GM18511 (cell line): ENCODE measurements around the gene IRAK1.
A peak's percentile ranks its signal among the peaks of the same experiment; 100 is the strongest.

ENCODE experiments used
- ATAC-seq: cut with Tn5 transposase; IDR thresholded peaks from one replicate; pipeline ENCODE4 v1.9.1; 2021; ENCODE audit warnings: mild to moderate bottlenecking, moderate library complexity; ENCODE audit not compliant: unreplicated experiment

Gene IRAK1

DNA sequence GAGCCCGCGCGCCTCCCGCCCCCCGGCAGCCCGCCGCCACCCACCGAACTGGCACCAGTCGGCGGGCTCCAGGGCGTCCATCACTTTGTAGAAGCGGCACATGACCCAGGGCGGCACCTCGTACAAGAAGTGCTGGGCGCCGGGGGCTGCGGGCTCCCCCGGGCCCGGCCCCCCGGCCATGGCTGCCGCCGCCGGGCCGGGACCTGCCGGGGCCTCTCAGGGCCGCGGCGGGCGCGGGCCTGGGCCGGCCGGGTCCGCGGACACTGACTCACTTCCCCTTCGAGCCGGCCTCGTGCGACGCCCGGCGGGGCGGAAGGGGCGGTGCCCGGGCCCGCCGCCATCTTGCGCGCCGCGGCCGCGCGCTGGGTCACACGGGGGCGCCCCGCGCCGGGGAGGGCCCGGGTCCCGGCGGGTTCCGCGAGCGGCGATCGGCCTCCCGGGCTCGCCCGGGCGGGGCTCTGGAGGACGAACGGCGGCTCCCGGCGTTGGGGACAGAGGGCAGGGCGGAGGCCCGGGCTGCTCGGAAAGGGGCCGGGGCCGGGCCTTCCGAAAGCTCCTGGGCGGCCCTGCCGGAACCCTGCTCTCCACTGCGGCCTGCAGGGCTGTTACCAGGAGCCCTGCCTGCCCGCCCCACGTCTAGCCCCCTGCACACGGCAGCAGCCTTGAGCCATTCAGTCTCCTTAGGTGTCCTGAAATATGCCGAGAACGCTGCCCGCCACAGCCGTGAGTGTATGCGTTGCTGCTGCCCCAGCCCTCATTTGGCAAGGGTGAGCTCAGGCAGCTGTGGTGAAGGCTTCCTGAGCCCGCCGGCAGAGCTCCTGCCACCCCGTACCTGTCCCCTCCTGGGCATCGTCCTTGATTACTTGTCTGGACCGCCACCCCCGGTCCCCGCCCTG, at the start of gene IRAK1:
TSS of gene IRAK1 (minus strand) at position 270 of the 896 bp plus-strand sequence. CDS start at position 180, 90 bp downstream.
- peak; percentile 69 for ATAC-seq

DNA sequence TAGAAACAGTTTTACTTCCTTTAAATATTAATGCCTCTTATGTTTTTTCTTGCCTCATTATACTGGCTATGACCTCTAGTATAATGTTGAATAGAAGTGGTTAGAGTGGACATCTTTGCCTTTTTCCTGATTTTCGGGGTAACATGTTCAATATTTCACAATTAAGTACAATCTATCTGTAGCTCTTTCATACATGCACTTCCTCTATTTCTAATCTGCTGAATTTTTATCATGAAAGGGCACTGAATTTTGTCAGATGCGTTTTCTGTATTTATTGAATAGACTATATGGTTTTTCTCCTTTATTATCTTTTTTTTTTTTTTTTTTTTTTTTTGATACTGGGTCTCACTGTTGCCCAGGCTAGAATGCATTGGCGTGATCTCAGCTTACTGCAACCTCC, 48.9 kb upstream of the IRAK1 start:
- ATAC-seq = no peak

DNA sequence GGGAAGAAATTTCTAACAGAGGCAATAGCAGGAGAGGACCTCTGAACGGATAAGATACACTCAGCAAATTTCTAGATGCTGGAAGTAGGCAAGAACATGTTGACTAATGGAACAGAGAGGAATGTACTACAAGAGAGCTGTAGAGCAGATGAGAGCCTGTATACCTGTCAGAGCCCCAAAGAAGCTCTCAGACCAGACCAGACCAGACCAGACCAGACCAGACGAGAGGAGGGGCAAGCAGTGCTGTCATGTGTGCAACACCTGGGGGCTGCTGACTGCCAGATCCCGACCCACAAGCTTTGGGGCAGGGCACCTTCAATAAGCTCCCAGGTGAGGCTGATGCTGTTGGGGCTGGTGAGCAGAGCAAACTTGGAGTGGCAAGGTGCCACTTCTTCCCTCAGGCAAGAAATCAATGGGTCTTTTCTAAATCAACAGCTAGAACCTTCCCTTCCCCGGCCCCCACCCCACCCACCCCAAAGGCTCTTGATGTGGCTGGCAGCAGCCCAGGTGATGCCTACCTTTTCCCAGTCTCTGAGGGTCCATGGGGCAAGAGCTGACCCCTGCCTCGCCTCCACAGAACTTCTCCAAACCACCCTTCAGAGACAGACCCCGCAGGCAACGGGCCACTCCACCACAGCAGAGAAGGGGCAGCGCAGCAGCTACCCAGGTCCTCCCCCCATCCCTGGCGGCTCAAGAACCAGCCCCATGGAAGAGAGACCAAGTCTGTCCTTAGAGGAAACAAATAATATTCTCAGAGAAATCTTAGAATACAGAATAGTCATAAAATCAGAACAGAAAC, 45.1 kb upstream of the IRAK1 start:
- no peak for ATAC-seq

DNA sequence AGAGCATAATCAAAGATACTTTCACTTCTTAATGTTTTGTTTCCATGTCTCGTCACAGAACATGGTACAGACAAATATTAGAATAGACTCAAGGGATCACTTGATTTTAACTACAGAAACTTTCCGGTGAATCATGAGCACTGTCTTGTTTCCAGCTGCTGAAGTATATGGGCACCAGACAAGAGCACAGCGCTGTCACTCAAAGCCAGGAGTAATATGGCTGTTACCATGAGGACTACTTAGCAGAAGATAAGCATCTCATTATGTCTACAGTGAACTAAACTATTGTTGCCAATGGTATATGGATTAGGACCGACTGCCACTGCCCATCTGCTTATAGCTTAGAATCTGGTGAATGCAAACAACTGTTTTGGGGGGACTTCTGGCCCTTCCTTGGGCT, 43.5 kb upstream of the IRAK1 start:
- no peak for ATAC-seq

DNA sequence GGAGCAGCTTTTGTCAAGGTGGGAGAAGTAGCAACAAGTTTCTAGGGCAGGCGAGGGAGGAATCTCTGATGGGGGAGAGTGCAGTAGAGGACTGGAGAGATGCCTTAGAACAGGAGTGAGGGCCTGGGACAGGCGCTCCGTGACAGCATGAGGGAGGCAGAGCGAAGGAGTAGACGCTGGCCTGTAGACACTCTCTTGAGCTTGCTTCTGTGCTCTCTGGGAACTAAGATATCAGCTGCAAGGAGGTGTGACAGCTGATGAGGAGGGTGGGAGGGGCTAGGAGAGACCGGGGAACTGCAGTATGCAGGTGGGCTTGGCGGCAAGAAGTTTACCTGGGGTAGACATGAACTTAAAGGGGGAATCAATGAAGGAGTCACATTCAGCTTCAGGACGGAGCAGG, 42.1 kb upstream of the IRAK1 start:
- no peak for ATAC-seq

DNA sequence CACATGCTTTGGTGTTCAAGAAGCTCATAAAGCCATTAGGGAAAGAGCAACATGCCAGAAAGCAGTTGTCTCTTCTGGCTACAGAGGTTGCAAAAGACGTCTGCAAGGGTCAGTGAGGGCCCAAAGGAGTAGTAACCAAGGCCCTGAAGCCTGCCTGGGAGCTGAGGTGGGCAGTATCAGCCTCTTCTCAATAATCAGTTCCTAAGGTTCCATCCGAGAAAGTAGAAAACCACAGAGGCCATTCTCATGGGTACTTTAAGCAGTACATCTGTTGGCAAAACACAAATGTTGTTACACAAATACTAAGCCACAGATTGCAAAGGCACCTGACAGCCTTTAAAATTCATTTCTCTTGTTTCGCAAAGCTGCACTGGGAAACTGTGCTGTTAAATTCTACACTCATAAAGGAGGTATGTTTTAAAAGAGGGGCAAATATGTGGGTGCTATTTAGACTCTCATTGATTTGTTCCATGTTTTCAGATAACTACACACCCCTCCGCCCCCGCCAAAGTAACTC, 40.1 kb upstream of the IRAK1 start:
- no peak for ATAC-seq

DNA sequence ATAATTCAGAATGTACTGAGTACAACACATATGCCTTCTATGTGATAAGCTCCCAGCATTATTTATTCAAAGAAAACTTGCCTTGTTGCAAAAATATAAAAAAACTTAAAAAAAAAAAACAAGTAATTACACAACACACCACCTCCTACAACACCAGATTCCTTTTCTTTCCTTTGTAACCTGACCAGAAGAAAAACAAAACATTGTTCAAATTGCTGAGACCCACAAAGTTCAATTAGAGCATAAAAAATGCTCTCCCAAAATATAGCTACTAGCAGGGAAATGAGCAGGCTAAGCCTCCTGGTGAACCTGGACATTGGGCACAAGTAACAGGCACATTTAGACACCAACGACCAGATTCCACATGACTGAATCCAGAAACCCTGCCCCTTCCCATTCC, 39.5 kb upstream of the IRAK1 start:
- ATAC-seq = no peak

DNA sequence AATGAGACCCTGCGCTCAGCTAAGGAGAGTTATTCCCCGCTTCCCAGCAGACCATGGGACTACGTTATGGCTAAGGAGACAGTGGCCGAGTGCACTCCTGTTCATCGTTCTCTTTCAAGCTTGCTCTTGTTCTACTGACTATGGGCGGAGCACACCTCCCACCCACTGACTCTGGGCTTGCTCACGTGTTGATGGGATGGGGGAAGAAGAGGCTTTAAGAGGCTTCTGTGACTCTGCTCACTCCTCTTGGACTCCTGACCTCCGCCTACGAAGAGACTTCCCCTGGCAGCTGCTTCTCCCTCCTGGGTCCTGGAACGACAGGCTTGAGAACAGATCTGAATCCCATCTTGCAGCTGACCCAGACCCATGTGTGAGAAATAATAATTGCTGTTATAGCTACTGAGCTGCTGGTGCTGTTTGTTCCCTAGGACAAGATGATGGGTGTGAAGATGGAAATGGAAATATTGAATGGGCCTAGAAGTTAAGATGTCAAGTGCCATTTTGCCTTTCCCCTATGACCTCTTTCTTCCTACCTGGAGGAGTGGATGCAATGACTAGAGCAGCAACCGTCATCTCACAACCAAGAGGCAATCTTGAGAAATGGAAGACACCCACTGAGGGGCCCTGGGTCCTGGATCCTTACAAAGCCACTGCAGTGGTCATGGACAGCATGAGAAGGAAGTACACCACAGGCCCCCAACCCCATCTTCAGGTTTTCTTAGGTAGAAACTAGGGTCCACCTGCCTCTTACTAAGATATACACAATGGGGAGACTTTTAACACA, 38.7 kb upstream of the IRAK1 start:
- ATAC-seq = no peak

DNA sequence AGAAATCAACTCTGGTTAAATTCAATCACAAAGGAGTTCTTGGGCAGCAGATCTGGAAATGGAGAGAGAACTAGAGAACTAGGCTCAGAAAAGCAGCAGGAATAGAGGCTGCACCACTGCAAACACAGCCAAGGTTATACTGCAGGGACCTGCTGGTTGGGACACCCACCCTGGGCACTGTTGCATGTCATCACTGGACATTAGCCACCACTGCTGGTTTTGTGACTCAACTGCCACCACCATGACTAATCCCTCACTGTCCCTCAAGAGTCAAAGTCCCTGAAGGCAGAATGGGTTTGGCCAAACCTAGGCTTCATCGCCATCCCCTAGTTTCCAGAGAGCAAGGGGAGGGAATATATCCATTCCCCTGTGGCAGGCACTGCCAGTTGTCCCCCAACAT, 38.1 kb upstream of the IRAK1 start:
- ATAC-seq = no peak

DNA sequence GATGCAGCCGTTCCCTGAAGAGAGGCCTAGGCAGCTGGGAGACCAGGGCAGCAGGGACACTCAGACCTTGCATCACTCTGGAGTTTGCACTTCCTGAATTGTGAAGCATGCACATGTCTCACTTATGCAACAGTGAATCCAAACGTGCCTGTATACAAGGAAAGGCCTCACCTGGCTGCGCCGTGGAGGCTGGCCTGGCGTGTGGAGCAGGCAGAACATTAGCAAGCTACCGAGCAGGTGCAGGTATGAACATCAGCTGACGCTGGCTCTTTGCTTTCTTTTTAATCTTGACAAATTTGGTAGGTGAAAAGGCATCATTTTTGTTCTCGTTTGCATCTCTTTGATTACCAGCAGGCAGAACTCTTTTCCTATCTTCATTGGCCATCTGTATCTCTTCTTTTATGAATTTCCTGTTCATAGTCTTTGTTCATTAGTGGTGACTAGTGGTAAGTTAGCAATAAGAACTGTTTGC, 37.1 kb upstream of the IRAK1 start:
- no peak for ATAC-seq

DNA sequence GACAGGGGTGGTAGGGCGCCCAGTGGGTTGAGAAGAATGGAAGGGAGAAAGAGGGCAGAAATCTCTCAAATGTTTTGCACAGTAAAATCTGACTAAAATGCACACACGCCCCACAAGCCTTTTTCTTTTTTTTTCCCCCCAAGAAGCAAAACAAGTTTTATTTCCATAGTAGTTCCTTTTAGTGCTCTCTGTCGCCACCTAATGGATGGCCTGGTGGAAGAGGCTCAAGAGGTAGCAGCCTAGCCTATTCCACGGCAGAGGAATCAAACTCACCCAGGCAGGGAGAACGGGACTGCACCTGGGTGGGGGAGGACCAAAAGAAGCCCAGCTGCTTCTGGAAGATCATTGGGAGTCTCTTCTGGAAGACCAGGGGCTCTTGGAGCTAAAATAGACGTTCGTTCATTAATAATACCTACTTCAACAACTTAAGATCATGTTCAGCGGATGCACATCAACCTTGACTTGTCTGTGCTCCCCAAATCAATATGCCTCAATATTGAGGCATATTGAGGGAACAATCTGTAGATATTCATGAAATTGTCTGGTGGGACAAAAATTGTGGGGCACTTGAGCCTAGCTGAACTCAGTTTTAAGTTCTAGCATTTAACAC, 31.6 kb upstream of the IRAK1 start:
- peak; percentile 54 for ATAC-seq

DNA sequence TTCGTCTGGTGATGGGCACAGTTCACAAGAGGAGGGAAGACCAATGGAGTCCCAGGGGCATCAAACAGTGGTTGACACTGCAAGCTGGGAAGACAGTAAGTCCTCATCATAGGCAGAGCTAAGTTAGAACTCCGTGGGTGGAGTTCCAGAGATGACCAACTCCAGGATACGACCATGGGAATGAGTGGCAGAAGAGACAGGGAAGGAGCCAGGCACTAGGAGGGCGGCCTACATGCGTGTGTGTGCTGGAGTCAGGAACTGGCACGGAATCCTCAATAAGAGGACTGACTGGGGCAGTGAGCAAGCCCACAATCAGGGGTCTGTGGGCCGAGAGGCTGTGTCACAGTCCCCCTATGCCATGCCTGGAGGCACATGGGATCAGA, 30.4 kb upstream of the IRAK1 start:
- no peak for ATAC-seq

DNA sequence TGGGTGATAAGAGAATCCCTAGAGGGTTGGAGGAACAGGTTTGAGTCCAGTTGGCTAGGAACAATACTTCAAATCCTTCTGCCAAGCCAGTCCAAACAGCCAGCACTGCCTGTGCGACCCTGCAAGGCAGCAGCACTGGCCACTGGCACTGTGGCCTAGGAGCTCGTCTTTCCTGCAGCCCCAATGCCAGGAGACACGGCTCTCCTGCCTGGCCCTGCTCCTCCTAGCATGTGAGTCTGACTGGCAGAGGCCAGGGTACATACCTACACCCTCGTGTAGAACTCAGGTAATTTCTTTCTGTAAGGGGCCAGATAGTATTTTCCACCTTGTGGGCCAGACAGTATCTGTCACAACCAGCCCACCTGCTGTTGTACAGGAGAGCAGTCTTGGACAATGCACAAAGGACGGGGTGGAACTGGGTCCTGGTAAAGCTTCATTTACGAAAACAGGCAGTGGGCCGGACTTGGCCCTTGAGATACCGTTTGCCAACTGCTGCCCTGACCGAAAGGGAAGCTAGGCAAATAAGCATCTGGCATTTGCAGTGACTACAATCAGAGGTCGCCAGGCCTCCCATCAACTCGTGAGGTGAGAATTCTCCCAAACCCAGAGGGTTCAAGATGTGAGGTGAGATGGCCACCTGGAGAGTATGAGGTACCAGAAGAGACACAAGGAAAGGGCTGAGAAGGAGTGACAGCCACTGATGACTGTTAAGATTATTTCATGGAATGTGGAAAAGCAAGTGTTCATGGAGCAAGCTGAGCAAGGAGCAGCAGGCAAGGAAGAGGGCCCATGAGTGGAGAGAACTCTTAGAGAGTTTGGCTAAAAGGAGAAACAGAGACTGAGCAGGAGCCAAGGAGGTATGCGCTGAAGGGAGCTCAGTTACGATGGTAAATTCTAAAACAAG, 29.8 kb upstream of the IRAK1 start:
- no peak for ATAC-seq

DNA sequence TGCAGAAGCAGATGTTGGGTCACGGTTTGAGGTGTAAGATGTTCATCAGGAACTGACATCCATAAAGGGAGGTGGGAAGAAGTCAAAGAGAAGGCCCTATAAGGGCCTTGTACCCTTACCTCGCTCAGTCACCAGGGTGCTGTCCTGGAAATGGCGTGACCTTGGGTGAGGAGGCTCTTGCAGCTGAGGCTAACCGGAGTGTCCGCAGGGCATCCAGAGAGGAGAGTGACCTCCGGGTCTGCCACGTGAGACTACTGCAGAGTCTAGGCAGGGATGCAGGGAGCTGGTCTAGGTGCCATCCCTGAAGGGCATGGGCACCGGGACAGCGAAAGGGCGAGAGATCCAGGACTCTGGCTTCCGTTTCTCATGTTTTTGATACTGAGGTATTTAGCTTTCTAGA, 28.7 kb upstream of the IRAK1 start:
- ATAC-seq = no peak

DNA sequence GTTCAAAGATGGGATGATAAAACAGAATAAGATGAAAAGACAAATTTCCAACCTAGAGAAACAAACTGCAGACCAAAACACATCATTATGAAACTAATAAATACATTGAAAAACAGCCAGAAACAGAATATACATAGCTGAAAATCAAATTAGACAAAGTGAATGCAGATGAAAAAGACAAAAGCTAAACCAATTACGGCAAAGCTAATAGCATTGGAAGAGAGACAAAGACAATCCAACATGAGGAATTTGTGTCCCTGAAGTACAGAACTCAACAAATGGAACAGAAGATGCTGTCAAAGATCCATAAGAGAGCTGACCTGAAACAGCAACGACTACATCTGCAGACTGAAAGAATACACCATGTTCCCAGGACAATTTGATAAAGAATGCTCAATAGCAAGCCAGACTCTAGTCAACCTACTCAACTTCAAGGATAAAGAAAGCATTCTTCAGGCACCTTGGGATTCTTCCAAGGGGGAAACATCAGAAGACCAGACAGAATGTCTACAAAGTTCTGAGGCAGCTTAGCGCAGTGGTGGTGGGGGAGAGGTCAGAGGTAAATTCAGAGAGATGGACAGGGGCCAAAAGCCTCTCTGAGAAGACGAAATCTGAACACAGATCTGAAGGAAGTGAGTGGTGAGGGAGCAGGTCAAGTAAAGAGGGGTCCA, 27.4 kb upstream of the IRAK1 start:
- ATAC-seq = no peak

DNA sequence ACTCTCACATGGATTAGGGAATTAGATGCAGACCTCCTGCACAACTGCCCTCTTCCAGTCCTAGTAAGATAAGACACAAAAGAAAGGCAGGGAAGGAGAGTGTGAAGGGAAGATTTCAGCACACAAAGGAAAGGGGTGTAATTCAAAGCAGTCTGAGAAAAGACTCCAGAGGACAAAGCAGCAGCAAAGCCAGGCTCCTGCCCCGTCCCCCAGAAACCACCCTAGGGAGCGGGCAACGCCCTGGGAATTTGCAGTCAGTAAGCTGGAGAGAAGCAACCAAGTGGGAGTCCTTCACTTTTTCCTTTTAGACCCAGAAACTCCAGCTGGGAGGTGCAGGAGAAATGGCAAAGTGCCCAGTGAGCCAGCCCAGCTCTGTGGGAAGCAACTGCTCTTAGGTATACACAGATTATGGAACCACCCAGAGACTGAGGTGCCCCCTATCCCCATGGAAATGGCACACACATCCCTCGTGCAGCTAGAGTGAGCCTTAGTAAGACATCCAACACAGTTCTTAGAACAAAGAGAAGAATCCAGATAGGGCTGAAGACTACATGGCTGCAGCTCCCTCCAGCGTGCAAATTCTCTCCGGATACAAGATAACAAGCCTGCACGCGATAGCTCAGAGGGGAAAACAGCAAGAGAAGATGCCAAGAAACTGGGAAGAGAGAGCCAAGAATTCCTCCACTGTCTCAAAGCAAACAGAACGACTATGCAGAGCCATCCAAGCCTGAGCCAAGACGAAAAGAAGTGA, 26.5 kb upstream of the IRAK1 start:
- ATAC-seq = no peak

DNA sequence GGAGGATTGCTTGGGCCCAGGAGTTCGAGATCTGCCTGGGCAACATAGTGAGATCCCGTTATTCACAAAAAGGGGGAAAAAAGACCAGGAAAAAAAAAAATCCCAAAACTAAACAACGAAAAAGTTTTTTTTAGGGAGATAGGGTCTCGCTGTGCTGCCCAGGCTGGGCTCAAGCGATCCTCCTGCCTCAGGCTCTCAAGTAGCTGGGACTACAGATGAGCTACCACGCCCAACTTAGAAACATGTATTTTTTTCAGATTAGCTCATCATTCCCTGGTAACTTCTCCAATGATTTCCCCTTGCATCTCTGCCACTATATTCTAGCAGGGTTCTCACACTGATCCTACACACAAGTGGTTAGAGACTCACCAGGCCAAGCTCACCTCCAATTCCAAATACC, 24.4 kb upstream of the IRAK1 start:
- ATAC-seq = no peak
